Measurements from ENCODE around the gene VPS11.

The VPS11 gene

GRCh38 chr11:119126675-119127268 lies 59.2 kb downstream of the VPS11 start:
- no peak for DNase-seq

- DNase-seq: no peak
These were observed 63.0 kb downstream of the VPS11 start for GRCh38 chr11:119130662-119131061.

All from NCI-H2081 treated with DMSO at 0.1 percent for 48 hours (cell line).